ENCODE results near the gene CD46.

Gene CD46

DNA sequence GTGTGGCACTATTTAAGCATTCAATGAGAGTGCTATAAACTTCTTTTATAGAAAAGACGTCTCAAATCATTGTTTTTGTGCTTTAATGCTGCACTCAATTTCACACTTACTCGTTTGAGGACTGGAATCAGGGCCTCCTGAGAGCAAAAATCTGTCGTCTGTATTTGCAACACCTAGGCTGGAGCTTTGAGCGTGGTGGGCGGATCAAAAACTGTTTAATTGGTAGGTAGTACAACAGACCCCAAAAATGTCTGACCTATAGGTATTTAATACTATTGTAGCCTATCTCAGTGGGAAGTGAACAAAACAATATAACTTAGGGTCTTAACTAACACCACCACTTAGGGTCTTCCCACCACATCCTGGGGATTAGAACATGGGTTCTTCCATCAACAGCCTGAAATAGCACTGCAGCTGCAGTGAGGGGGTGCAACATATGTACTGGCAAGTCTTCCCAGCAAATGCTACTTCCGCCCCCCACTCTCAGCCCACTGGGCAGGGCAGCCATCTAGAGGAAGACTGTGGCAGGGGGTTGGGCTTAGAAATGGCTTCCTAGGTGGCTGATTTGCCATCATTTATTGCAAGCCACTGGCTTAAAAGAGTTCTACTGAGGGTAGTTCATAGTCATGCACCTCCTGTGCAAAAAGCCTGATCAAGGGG, 48.3 kb downstream of the CD46 start:
- TF ChIP-seq, protein P1, sequence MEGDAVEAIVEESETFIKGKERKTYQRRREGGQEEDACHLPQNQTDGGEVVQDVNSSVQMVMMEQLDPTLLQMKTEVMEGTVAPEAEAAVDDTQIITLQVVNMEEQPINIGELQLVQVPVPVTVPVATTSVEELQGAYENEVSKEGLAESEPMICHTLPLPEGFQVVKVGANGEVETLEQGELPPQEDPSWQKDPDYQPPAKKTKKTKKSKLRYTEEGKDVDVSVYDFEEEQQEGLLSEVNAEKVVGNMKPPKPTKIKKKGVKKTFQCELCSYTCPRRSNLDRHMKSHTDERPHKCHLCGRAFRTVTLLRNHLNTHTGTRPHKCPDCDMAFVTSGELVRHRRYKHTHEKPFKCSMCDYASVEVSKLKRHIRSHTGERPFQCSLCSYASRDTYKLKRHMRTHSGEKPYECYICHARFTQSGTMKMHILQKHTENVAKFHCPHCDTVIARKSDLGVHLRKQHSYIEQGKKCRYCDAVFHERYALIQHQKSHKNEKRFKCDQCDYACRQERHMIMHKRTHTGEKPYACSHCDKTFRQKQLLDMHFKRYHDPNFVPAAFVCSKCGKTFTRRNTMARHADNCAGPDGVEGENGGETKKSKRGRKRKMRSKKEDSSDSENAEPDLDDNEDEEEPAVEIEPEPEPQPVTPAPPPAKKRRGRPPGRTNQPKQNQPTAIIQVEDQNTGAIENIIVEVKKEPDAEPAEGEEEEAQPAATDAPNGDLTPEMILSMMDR (IDR thresholded peaks at IDR 0.05; ENCODE audit: poor library complexity, severe bottlenecking) = no peak
- H3K27ac ChIP-seq (ENCODE audit: poor library complexity, severe bottlenecking) = no peak overlapping the region
- H3K36me3 ChIP-seq (ENCODE audit: low read depth) = peaks cover 8% of the 10 kb centered on the region

DNA sequence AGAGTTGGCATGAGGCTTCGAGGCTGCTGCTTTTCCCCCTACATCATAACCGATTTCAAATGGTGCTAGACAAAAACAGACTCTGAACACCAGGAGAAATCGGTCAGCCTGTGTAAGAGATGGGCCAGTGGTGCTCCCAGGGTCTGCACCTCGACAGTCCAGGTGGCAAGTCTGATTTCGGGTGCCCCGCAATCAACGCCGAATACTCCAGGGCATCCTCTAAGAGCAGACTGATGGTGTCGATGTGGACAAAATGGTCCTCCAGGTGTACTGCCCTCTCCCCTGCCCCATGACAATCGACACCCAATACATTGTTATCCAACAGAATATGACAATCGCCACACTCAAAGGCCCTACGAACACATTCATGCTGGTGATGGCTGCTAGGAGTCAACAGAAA, 50.0 kb downstream of the CD46 start:
- DNase-seq (ENCODE audit: low spot score) = no peak
- Histone ChIP-seq H3K9me3 (ENCODE audit: severe bottlenecking) (no peaks in the 10 kb centered on the region), H3K4me1 (ENCODE audit: insufficient read depth, poor library complexity, severe bottlenecking) (peaks cover 12% of the 10 kb centered on the region), H3K27me3 (ENCODE audit: insufficient read depth, poor library complexity, severe bottlenecking) (no peaks in the 10 kb centered on the region), H3K36me3 (ENCODE audit: low read depth) (peaks cover 13% of the 10 kb centered on the region), H3K27ac (ENCODE audit: poor library complexity, severe bottlenecking) (no peak overlapping the region), H3K4me3 (ENCODE audit: severe bottlenecking) (no peak overlapping the region)
- ATAC-seq (ENCODE audit: low read depth) = no peak
- TF ChIP-seq, protein P1 (IDR thresholded peaks at IDR 0.05; ENCODE audit: poor library complexity, severe bottlenecking) = no peak

More for the DNA sequence above, 48.3 kb downstream of the CD46 start:
- Histone ChIP-seq H3K4me1 (ENCODE audit: insufficient read depth, poor library complexity, severe bottlenecking) (no peaks in the 10 kb centered on the region), H3K9me3 (ENCODE audit: severe bottlenecking) (no peaks in the 10 kb centered on the region), H3K27me3 (ENCODE audit: insufficient read depth, poor library complexity, severe bottlenecking) (no peaks in the 10 kb centered on the region), H3K4me3 (ENCODE audit: severe bottlenecking) (no peak overlapping the region)
- no peak for ATAC-seq (ENCODE audit: low read depth)
- no peak for DNase-seq (ENCODE audit: low spot score)

DNA sequence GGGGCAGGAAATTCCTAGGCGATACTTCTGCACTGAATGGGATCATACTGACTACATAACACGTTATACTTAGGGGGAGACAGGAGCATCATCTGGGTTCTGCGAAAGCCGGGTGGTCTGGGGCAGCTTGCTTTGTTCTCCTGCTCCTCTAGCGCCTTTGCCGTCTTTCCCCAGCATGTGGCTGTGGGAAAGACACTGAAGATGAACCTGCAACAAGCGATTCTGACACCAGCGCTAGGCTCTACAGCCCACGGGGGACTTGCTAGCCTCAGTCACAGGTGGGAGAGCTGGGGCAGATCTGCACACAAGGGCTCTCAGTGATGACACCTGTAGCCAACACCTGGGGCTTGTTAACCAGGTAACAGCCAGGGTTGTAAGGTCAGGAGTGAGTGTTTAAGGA, 51.8 kb downstream of the CD46 start:
- no peaks in the 10 kb centered on the region for H3K27me3 ChIP-seq (ENCODE audit: insufficient read depth, poor library complexity, severe bottlenecking)
- peaks cover 18% of the 10 kb centered on the region for H3K36me3 ChIP-seq (ENCODE audit: low read depth)
- ATAC-seq (ENCODE audit: low read depth) = no peak
- H3K9me3 ChIP-seq (ENCODE audit: severe bottlenecking) = no peaks in the 10 kb centered on the region
- DNase-seq (ENCODE audit: low spot score) = no peak
- peaks cover 21% of the 10 kb centered on the region for H3K4me1 ChIP-seq (ENCODE audit: insufficient read depth, poor library complexity, severe bottlenecking)
- no peak overlapping the region for H3K27ac ChIP-seq (ENCODE audit: poor library complexity, severe bottlenecking)
- no peak overlapping the region for H3K4me3 ChIP-seq (ENCODE audit: severe bottlenecking)
- TF ChIP-seq, protein P1 (IDR thresholded peaks at IDR 0.05; ENCODE audit: poor library complexity, severe bottlenecking) = no peak

DNA sequence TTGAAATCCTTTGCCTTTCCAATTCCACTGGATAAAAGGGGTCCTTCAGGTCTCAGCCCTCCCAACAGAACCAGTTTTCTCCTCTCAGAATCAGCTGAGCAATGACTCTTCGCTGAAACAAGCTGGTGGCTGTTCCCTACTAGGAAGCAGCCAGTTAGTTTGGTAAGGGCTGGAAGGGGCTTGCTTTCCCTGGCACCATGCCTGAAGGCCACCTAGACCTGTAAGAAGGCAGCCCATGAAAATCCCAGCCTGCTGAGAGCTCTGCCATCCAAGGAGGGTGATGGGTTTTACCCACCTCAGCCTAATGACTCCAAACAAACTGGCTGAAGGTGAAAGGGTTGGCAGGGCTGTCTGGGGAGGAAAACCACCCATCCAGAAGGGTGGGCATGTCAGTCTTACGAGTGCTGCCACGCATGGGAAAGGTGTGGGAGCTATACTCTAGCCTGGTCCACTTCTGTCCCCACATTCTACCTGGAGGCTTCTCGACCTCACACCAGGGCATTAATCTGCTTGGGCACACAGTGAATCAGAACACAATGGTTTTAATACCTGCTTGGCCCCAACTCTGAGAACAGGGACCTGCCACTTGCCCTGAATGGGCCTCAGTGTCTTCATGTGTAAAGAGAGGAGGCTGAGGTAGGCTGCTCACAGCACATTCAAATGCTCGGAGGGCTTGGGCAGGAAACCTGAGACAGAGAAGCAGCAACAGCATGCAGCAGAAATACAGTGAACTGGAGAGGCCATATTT, 53.0 kb downstream of the CD46 start:
- TF ChIP-seq, protein P1 (IDR thresholded peaks at IDR 0.05; ENCODE audit: poor library complexity, severe bottlenecking) = no peak
- peaks cover 18% of the 10 kb centered on the region for H3K36me3 ChIP-seq (ENCODE audit: low read depth)
- no peaks in the 10 kb centered on the region for H3K27me3 ChIP-seq (ENCODE audit: insufficient read depth, poor library complexity, severe bottlenecking)
- DNase-seq (ENCODE audit: low spot score) (no peak), ATAC-seq (ENCODE audit: low read depth) (no peak)
- peaks cover 21% of the 10 kb centered on the region for H3K4me1 ChIP-seq (ENCODE audit: insufficient read depth, poor library complexity, severe bottlenecking)
- H3K27ac ChIP-seq (ENCODE audit: poor library complexity, severe bottlenecking) = peak overlapping the region; percentile 67
- no peak overlapping the region for H3K4me3 ChIP-seq (ENCODE audit: severe bottlenecking)
- H3K9me3 ChIP-seq (ENCODE audit: severe bottlenecking) = no peaks in the 10 kb centered on the region
